ENCODE data around the gene ORC2.

Gene ORC2

GRCh38 chr2:200944467-200945394 is 18.7 kb downstream of the ORC2 start:
- no peaks in the 10 kb centered on the region for H3K79me2 ChIP-seq (ENCODE audit: insufficient read depth, low read length)
- H3K4me3 ChIP-seq (ENCODE audit: low read depth in 1 of 2, low read length in 2 of 2): no peak overlapping the region
- peaks cover 72% of the 10 kb centered on the region for H3K36me3 ChIP-seq (ENCODE audit: insufficient read depth, low read length)
- H3K27me3 ChIP-seq (ENCODE audit: insufficient read depth, low read length, poor library complexity): no peaks in the 10 kb centered on the region
- TF ChIP-seq EZH2 (IDR thresholded peaks at IDR 0.05; ENCODE audit: borderline replicate concordance, low read depth, low read length, severe bottlenecking) (no peak), CTCF (IDR thresholded peaks at IDR 0.05; ENCODE audit: borderline replicate concordance, extremely low read depth, low read length, poor library complexity, severe bottlenecking) (no peak)
- H3K9ac ChIP-seq (ENCODE audit: low read depth, low read length): no peak overlapping the region
- no peak for ATAC-seq (ENCODE audit: insufficient read depth, low read depth)
- H2AFZ ChIP-seq (ENCODE audit: low read depth, low read length): no peak overlapping the region
- H3K4me2 ChIP-seq (ENCODE audit: insufficient read depth, low read length): no peak overlapping the region
- no peak overlapping the region for H3K27ac ChIP-seq (ENCODE audit: low read length)
- DNase-seq: no peak
- H4K20me1 ChIP-seq (ENCODE audit: insufficient read depth, low read length): no peaks in the 10 kb centered on the region
- no peaks in the 10 kb centered on the region for H3K9me3 ChIP-seq (ENCODE audit: insufficient read depth, low read length, severe bottlenecking)
- no peaks in the 10 kb centered on the region for H3K4me1 ChIP-seq (ENCODE audit: insufficient read depth, low read length)

- no peaks in the 10 kb centered on the region for H3K79me2 ChIP-seq (ENCODE audit: insufficient read depth, low read length)
- peaks cover 74% of the 10 kb centered on the region for H3K36me3 ChIP-seq (ENCODE audit: insufficient read depth, low read length)
- no peaks in the 10 kb centered on the region for H3K9me3 ChIP-seq (ENCODE audit: insufficient read depth, low read length, severe bottlenecking)
- H3K9ac ChIP-seq (ENCODE audit: low read depth, low read length): no peak overlapping the region
- no peak overlapping the region for H3K4me2 ChIP-seq (ENCODE audit: insufficient read depth, low read length)
- no peak for TF ChIP-seq EZH2 (IDR thresholded peaks at IDR 0.05; ENCODE audit: borderline replicate concordance, low read depth, low read length, severe bottlenecking)
- TF ChIP-seq CTCF (IDR thresholded peaks at IDR 0.05; ENCODE audit: borderline replicate concordance, extremely low read depth, low read length, poor library complexity, severe bottlenecking): no peak
- H3K27ac ChIP-seq (ENCODE audit: low read length): no peak overlapping the region
- no peaks in the 10 kb centered on the region for H3K27me3 ChIP-seq (ENCODE audit: insufficient read depth, low read length, poor library complexity)
- H4K20me1 ChIP-seq (ENCODE audit: insufficient read depth, low read length): no peaks in the 10 kb centered on the region
- no peaks in the 10 kb centered on the region for H3K4me1 ChIP-seq (ENCODE audit: insufficient read depth, low read length)
- no peak overlapping the region for H2AFZ ChIP-seq (ENCODE audit: low read depth, low read length)
- ATAC-seq (ENCODE audit: insufficient read depth, low read depth): no peak
- H3K4me3 ChIP-seq (ENCODE audit: low read depth in 1 of 2, low read length in 2 of 2): no peak overlapping the region
- DNase-seq: no peak
Measured at GRCh38 chr2:200943527-200944105, 19.8 kb downstream of the ORC2 start.

GRCh38 chr2:200939832-200940231 is 23.6 kb downstream of the ORC2 start:
- Histone ChIP-seq H3K27ac (ENCODE audit: low read length) (no peak overlapping the region), H3K9me3 (ENCODE audit: insufficient read depth, low read length, severe bottlenecking) (no peaks in the 10 kb centered on the region), H3K27me3 (ENCODE audit: insufficient read depth, low read length, poor library complexity) (no peaks in the 10 kb centered on the region), H3K9ac (ENCODE audit: low read depth, low read length) (no peak overlapping the region), H4K20me1 (ENCODE audit: insufficient read depth, low read length) (no peaks in the 10 kb centered on the region), H3K79me2 (ENCODE audit: insufficient read depth, low read length) (no peaks in the 10 kb centered on the region), H3K36me3 (ENCODE audit: insufficient read depth, low read length) (peaks cover 90% of the 10 kb centered on the region), H3K4me1 (ENCODE audit: insufficient read depth, low read length) (no peaks in the 10 kb centered on the region), H3K4me3 (ENCODE audit: low read depth in 1 of 2, low read length in 2 of 2) (no peak overlapping the region), H2AFZ (ENCODE audit: low read depth, low read length) (no peak overlapping the region), H3K4me2 (ENCODE audit: insufficient read depth, low read length) (no peak overlapping the region)
- no peak for DNase-seq
- no peak for ATAC-seq (ENCODE audit: insufficient read depth, low read depth)
- TF ChIP-seq EZH2 (IDR thresholded peaks at IDR 0.05; ENCODE audit: borderline replicate concordance, low read depth, low read length, severe bottlenecking) (no peak), CTCF (IDR thresholded peaks at IDR 0.05; ENCODE audit: borderline replicate concordance, extremely low read depth, low read length, poor library complexity, severe bottlenecking) (no peak)

All from DND-41 (cell line).